BJ (cell line): ENCODE results near the gene SPATA2. TPM values are rescaled to one million over a fixed set of nuclear protein-coding genes. Genes with fewer than 3 reads are reported as not detected.

Experiments
- CTCF ChIA-PET: fragments of 350-600 bp; formaldehyde crosslinking; extraction: SDS; loops from one replicate; lab custom pipeline; 2021; ENCODE audit warnings: antibody characterized with exemption, inconsistent platforms; lab: Yijun Ruan, JAX
- POLR2A ChIA-PET: fragments of 300-600 bp; sonication (Branson Sonifier 250); formaldehyde crosslinking; extraction: SDS; loops from one replicate; lab custom pipeline; 2021; ENCODE audit warnings: antibody characterized with exemption; lab: Charles Lee
- DNase-seq: peaks from one replicate; pipeline ENCODE4 v3.0.0-alpha.2; 2011; ENCODE audit warnings: low read depth
- H3K27me3 ChIP-seq: 2 replicates; pipeline ENCODE4 v1.6.0; 2011; ENCODE audit warnings: low read length; ENCODE audit not compliant: control insufficient read depth, insufficient read depth
- H3K36me3 ChIP-seq: 2 replicates; pipeline ENCODE4 v1.5.1; 2011; ENCODE audit warnings: low read length; ENCODE audit not compliant: control insufficient read depth, insufficient read depth
- H3K4me3 ChIP-seq: 2 replicates; pipeline ENCODE4 v1.5.1; 2011; ENCODE audit warnings: low read depth, mild to moderate bottlenecking, control low read depth, low read length
- CTCF ChIP-seq: IDR thresholded peaks from 2 replicates; pipeline ENCODE4 v1.5.1; 2011; ENCODE audit warnings: low read depth, mild to moderate bottlenecking, control low read depth, inconsistent platforms, low read length, moderate library complexity; ENCODE audit not compliant: insufficient read depth
- polyA plus RNA-seq: library from polyadenylated mRNA; depleted of rRNA; stranded (reverse); fragments of >200 nt; gene quantifications from 2 replicates; pipeline ENCODE4 v1.2.3, GENCODE V29; 2011

The SPATA2 gene
- polyA plus RNA-seq, 1 experiment: 5.7 TPM

- no peak for TF ChIP-seq CTCF
- POLR2A ChIA-PET: no interaction called here
These were observed 3.1 kb upstream of the SPATA2 start for GRCh38 chr20:49918446-49918845.

GRCh38 chr20:49916146-49917002 lies 1.0 kb upstream of the SPATA2 start:
- no peak for DNase-seq
- CTCF ChIA-PET: interaction anchor here (1.0 to 1.3 kb wide), 7 partner anchors 8 to 306 kb away, joined by 3 to 5 read pairs (median 3); no protein-coding TSS in a partner anchor
- Histone ChIP-seq H3K27me3 (no peaks in the 10 kb centered on the region), H3K4me3 (peak overlapping the region; percentile 79), H3K36me3 (no peaks in the 10 kb centered on the region)
- POLR2A ChIA-PET: no interaction called here
- TF ChIP-seq CTCF: no peak

More at GRCh38 chr20:49918446-49918845, 3.1 kb upstream of the SPATA2 start:
- no peak for DNase-seq
- H3K27me3 ChIP-seq: no peaks in the 10 kb centered on the region
- no peak overlapping the region for H3K4me3 ChIP-seq
- CTCF ChIA-PET: no interaction called here
- no peaks in the 10 kb centered on the region for H3K36me3 ChIP-seq

GRCh38 chr20:49915118-49915379 lies 280 bp downstream of the SPATA2 start:
- no peak for TF ChIP-seq CTCF
- Histone ChIP-seq H3K36me3 (peaks cover 4% of the 10 kb centered on the region), H3K4me3 (peak overlapping the region; percentile 79), H3K27me3 (no peaks in the 10 kb centered on the region)
- ChIA-PET CTCF (interaction anchor here (1.3 to 1.5 kb wide), 2 partner anchors 14 to 157 kb away, joined by 4 to 5 read pairs; no protein-coding TSS in a partner anchor), POLR2A (no interaction called here)
- DNase-seq: no peak

GRCh38 chr20:49914310-49915117 lies 815 bp downstream of the SPATA2 start:
- CTCF ChIA-PET: interaction anchor here (1.5 kb wide), 1 partner anchor 13 kb away, joined by 5 read pairs; no protein-coding TSS in a partner anchor
- peaks cover 4% of the 10 kb centered on the region for H3K36me3 ChIP-seq
- peak overlapping the region; percentile 79 for H3K4me3 ChIP-seq
- POLR2A ChIA-PET: interaction anchor here (0.6 kb wide), 1 partner anchor 162 kb away, joined by 6 read pairs; no protein-coding TSS in a partner anchor
- TF ChIP-seq CTCF: no peak
- no peak for DNase-seq
- H3K27me3 ChIP-seq: no peaks in the 10 kb centered on the region
